ENCODE data around the gene SYT1. TPM values are rescaled to one million over a fixed set of nuclear protein-coding genes. Genes with fewer than 3 reads are reported as not detected.

Gene SYT1
- total RNA-seq, 5 donors from 2014 or later (not counting 1 experiment from before 2014, with no cell fraction given), result 0.09 TPM; not detected in 3

GRCh38 chr12:78853231-78853630 lies 11.3 kb upstream of the SYT1 start:
- Histone ChIP-seq H3K4me1 (ENCODE audit: control insufficient read depth in 1 of 2, extremely low read depth in 1 of 2, insufficient read depth in 2 of 2, low read length in 2 of 2) (no peaks in the 10 kb centered on the region), H3K9me3 (no peaks in the 10 kb centered on the region), H3K36me3 (ENCODE audit: control insufficient read depth in 2 of 2, extremely low read depth in 1 of 2, insufficient read depth in 1 of 2, low read length in 1 of 2) (no peaks in the 10 kb centered on the region), H3K27ac (ENCODE audit: low read length) (no peak overlapping the region), H3K4me3 (ENCODE audit: control insufficient read depth in 1 of 2, extremely low read depth in 1 of 2, low read length in 1 of 2) (no peak overlapping the region), H3K27me3 (replicated peaks in 1 of 2; ENCODE audit: control insufficient read depth in 2 of 2, extremely low read depth in 1 of 2, insufficient read depth in 2 of 2, low read length in 1 of 2) (no peaks in the 10 kb centered on the region)
- ATAC-seq (replicated peaks in 1 of 4), result no peak
- no peaks in the 10 kb centered on the region for H3K27me3 Mint-ChIP-seq
- no peak overlapping the region for H3K4me3 Mint-ChIP-seq
- no peaks in the 10 kb centered on the region for H3K36me3 Mint-ChIP-seq
- H3K9me3 Mint-ChIP-seq, result peaks cover 5 to 14% (median 13%) of the 10 kb centered on the region in 3 donors
- H3K4me1 Mint-ChIP-seq, result no peaks in the 10 kb centered on the region
- POLR2A ChIA-PET, result no interaction called here
- CTCF ChIA-PET, result no interaction called here
- H3K27ac Mint-ChIP-seq, result no peak overlapping the region
- no peak for DNase-seq

- POLR2A ChIA-PET, result interaction anchor here in 1 of 2 donors (0.5 kb wide), 1 partner anchor 1489 kb away, joined by 6 read pairs; no protein-coding TSS in a partner anchor
- ATAC-seq (replicated peaks in 1 of 4), result no peak
- Histone ChIP-seq H3K4me1 (ENCODE audit: control insufficient read depth in 1 of 2, extremely low read depth in 1 of 2, insufficient read depth in 2 of 2, low read length in 2 of 2) (no peaks in the 10 kb centered on the region), H3K36me3 (ENCODE audit: control insufficient read depth in 2 of 2, extremely low read depth in 1 of 2, insufficient read depth in 1 of 2, low read length in 1 of 2) (no peaks in the 10 kb centered on the region), H3K9me3 (no peaks in the 10 kb centered on the region), H3K4me3 (ENCODE audit: control insufficient read depth in 1 of 2, extremely low read depth in 1 of 2, low read length in 1 of 2) (peak overlapping the region in 1 of 2 donors; percentile 23), H3K27ac (ENCODE audit: low read length) (no peak overlapping the region), H3K27me3 (replicated peaks in 1 of 2; ENCODE audit: control insufficient read depth in 2 of 2, extremely low read depth in 1 of 2, insufficient read depth in 2 of 2, low read length in 1 of 2) (peaks cover 12 to 14% of the 10 kb centered on the region in 2 experiments)
- no peaks in the 10 kb centered on the region for H3K4me1 Mint-ChIP-seq
- CTCF ChIA-PET, result interaction anchor here in 1 of 2 donors (0.7 kb wide), 1 partner anchor 58 kb away, joined by 3 read pairs; no protein-coding TSS in a partner anchor
- H3K27ac Mint-ChIP-seq, result no peak overlapping the region
- DNase-seq, result no peak
- no peaks in the 10 kb centered on the region for H3K36me3 Mint-ChIP-seq
- peaks cover 14 to 16% of the 10 kb centered on the region in 2 donors for H3K27me3 Mint-ChIP-seq
- peaks cover 0 to 4% (median 2%) of the 10 kb centered on the region in 3 donors for H3K9me3 Mint-ChIP-seq
- WGBS (ENCODE audit: insufficient coverage), result 6% methylated on average over 27 of the region's 41 CpGs
- peak overlapping the region in 1 of 3 donors; percentile 39 for H3K4me3 Mint-ChIP-seq
Measured at GRCh38 chr12:78863482-78864402, 832 bp upstream of the SYT1 start.

- WGBS (ENCODE audit: insufficient coverage), result 10% methylated on average over 21 of the region's 32 CpGs
- CTCF ChIA-PET, result no interaction called here
- Histone ChIP-seq H3K4me1 (ENCODE audit: control insufficient read depth in 1 of 2, extremely low read depth in 1 of 2, insufficient read depth in 2 of 2, low read length in 2 of 2) (no peaks in the 10 kb centered on the region), H3K9me3 (no peaks in the 10 kb centered on the region), H3K27me3 (replicated peaks in 1 of 2; ENCODE audit: control insufficient read depth in 2 of 2, extremely low read depth in 1 of 2, insufficient read depth in 2 of 2, low read length in 1 of 2) (peaks cover 12 to 14% of the 10 kb centered on the region in 2 experiments), H3K4me3 (ENCODE audit: control insufficient read depth in 1 of 2, extremely low read depth in 1 of 2, low read length in 1 of 2) (no peak overlapping the region), H3K27ac (ENCODE audit: low read length) (no peak overlapping the region), H3K36me3 (ENCODE audit: control insufficient read depth in 2 of 2, extremely low read depth in 1 of 2, insufficient read depth in 1 of 2, low read length in 1 of 2) (no peaks in the 10 kb centered on the region)
- DNase-seq, result no peak
- no peaks in the 10 kb centered on the region for H3K4me1 Mint-ChIP-seq
- peaks cover 0 to 4% (median 2%) of the 10 kb centered on the region in 3 donors for H3K9me3 Mint-ChIP-seq
- no peak overlapping the region for H3K27ac Mint-ChIP-seq
- H3K27me3 Mint-ChIP-seq, result peaks cover 14 to 16% of the 10 kb centered on the region in 2 donors
- no peaks in the 10 kb centered on the region for H3K36me3 Mint-ChIP-seq
- no peak overlapping the region for H3K4me3 Mint-ChIP-seq
- POLR2A ChIA-PET, result no interaction called here
- ATAC-seq (replicated peaks in 1 of 4), result no peak
Measured at GRCh38 chr12:78864870-78865463, 393 bp downstream of the SYT1 start.

GRCh38 chr12:78865516-78865915 lies 942 bp downstream of the SYT1 start:
- ATAC-seq (replicated peaks in 1 of 4), result no peak
- H3K4me3 Mint-ChIP-seq, result no peak overlapping the region
- no peak for DNase-seq
- Histone ChIP-seq H3K9me3 (no peaks in the 10 kb centered on the region), H3K27ac (ENCODE audit: low read length) (no peak overlapping the region), H3K4me1 (ENCODE audit: control insufficient read depth in 1 of 2, extremely low read depth in 1 of 2, insufficient read depth in 2 of 2, low read length in 2 of 2) (no peaks in the 10 kb centered on the region), H3K27me3 (replicated peaks in 1 of 2; ENCODE audit: control insufficient read depth in 2 of 2, extremely low read depth in 1 of 2, insufficient read depth in 2 of 2, low read length in 1 of 2) (peaks cover 12 to 14% of the 10 kb centered on the region in 2 experiments), H3K36me3 (ENCODE audit: control insufficient read depth in 2 of 2, extremely low read depth in 1 of 2, insufficient read depth in 1 of 2, low read length in 1 of 2) (no peaks in the 10 kb centered on the region), H3K4me3 (ENCODE audit: control insufficient read depth in 1 of 2, extremely low read depth in 1 of 2, low read length in 1 of 2) (no peak overlapping the region)
- ChIA-PET CTCF (no interaction called here), POLR2A (no interaction called here)
- WGBS (ENCODE audit: insufficient coverage), result no CpG with 5 or more reads among the region's 5 CpGs
- no peaks in the 10 kb centered on the region for H3K36me3 Mint-ChIP-seq
- no peak overlapping the region for H3K27ac Mint-ChIP-seq
- peaks cover 14 to 16% of the 10 kb centered on the region in 2 donors for H3K27me3 Mint-ChIP-seq
- no peaks in the 10 kb centered on the region for H3K4me1 Mint-ChIP-seq
- peaks cover 0 to 4% (median 2%) of the 10 kb centered on the region in 3 donors for H3K9me3 Mint-ChIP-seq

GRCh38 chr12:78866518-78866917 lies 1.9 kb downstream of the SYT1 start:
- no peak overlapping the region for H3K27ac Mint-ChIP-seq
- no CpG with 5 or more reads among the region's 4 CpGs for WGBS (ENCODE audit: insufficient coverage)
- H3K4me1 ChIP-seq (ENCODE audit: control insufficient read depth in 1 of 2, extremely low read depth in 1 of 2, insufficient read depth in 2 of 2, low read length in 2 of 2), result no peaks in the 10 kb centered on the region

GRCh38 chr12:78870539-78870938 lies 6.0 kb downstream of the SYT1 start:
- CTCF ChIA-PET, result no interaction called here
- Histone ChIP-seq H3K27me3 (replicated peaks in 1 of 2; ENCODE audit: control insufficient read depth in 2 of 2, extremely low read depth in 1 of 2, insufficient read depth in 2 of 2, low read length in 1 of 2) (peaks cover 0 to 3% of the 10 kb centered on the region in 2 experiments), H3K4me3 (ENCODE audit: control insufficient read depth in 1 of 2, extremely low read depth in 1 of 2, low read length in 1 of 2) (no peak overlapping the region), H3K9me3 (no peaks in the 10 kb centered on the region), H3K4me1 (ENCODE audit: control insufficient read depth in 1 of 2, extremely low read depth in 1 of 2, insufficient read depth in 2 of 2, low read length in 2 of 2) (no peaks in the 10 kb centered on the region), H3K27ac (ENCODE audit: low read length) (no peak overlapping the region), H3K36me3 (ENCODE audit: control insufficient read depth in 2 of 2, extremely low read depth in 1 of 2, insufficient read depth in 1 of 2, low read length in 1 of 2) (no peaks in the 10 kb centered on the region)
- Mint-ChIP-seq H3K4me1 (no peaks in the 10 kb centered on the region), H3K27me3 (no peaks in the 10 kb centered on the region), H3K9me3 (no peaks in the 10 kb centered on the region), H3K36me3 (no peaks in the 10 kb centered on the region), H3K4me3 (no peak overlapping the region), H3K27ac (no peak overlapping the region)
- POLR2A ChIA-PET, result interaction anchor here in 1 of 2 donors (0.6 to 0.7 kb wide), 3 partner anchors 38 to 443 kb away, joined by 3 read pairs; no protein-coding TSS in a partner anchor
- DNase-seq (no peak), ATAC-seq (replicated peaks in 1 of 4) (no peak)
- WGBS (ENCODE audit: insufficient coverage), result no CpG with 5 or more reads among the region's 3 CpGs

More at GRCh38 chr12:78866518-78866917, 1.9 kb downstream of the SYT1 start:
- Histone ChIP-seq H3K36me3 (ENCODE audit: control insufficient read depth in 2 of 2, extremely low read depth in 1 of 2, insufficient read depth in 1 of 2, low read length in 1 of 2) (no peaks in the 10 kb centered on the region), H3K4me3 (ENCODE audit: control insufficient read depth in 1 of 2, extremely low read depth in 1 of 2, low read length in 1 of 2) (no peak overlapping the region), H3K27me3 (replicated peaks in 1 of 2; ENCODE audit: control insufficient read depth in 2 of 2, extremely low read depth in 1 of 2, insufficient read depth in 2 of 2, low read length in 1 of 2) (peaks cover 12 to 14% of the 10 kb centered on the region in 2 experiments), H3K27ac (ENCODE audit: low read length) (no peak overlapping the region), H3K9me3 (no peaks in the 10 kb centered on the region)
- Mint-ChIP-seq H3K36me3 (no peaks in the 10 kb centered on the region), H3K9me3 (peaks cover 0 to 4% (median under 1%) of the 10 kb centered on the region in 3 donors), H3K4me1 (no peaks in the 10 kb centered on the region), H3K27me3 (peaks cover 14% of the 10 kb centered on the region in 2 donors), H3K4me3 (no peak overlapping the region)
- no peak for ATAC-seq (replicated peaks in 1 of 4)
- DNase-seq, result no peak
- CTCF ChIA-PET, result no interaction called here
- POLR2A ChIA-PET, result no interaction called here
